HepG2 (cell line): ENCODE measurements around the gene FLAD1. TPM values are rescaled to one million over a fixed set of nuclear protein-coding genes. Genes with fewer than 3 reads are reported as not detected.

Source experiments
- CENPX ChIP-seq: sonication (generic); formaldehyde crosslinking; IDR thresholded peaks from 2 replicates; pipeline ENCODE4 v1.9.0; 2021; ENCODE audit warnings: mild to moderate bottlenecking, missing genetic modification reagents, moderate library complexity
- FOSL1 ChIP-seq: sonication (generic); formaldehyde crosslinking; IDR thresholded peaks from 2 replicates; pipeline ENCODE4 v1.9.0; 2021; ENCODE audit warnings: missing genetic modification reagents, borderline replicate concordance
- GTF3A ChIP-seq: sonication (generic); formaldehyde crosslinking; conservative IDR thresholded peaks from 2 replicates; pipeline ENCODE4 v1.4.0; 2020; ENCODE audit warnings: mild to moderate bottlenecking, missing genetic modification reagents
- LCORL ChIP-seq, 2 experiments: fragments of 450-650 bp in 1 of 2; sonication (generic) in 1 of 2; formaldehyde crosslinking in 1 of 2; IDR thresholded peaks; 2 replicates each; pipeline versions ENCODE4 v1.5.0 to v1.6.1; 2017 to 2020; ENCODE audit warnings: antibody characterized with exemption in 1 of 2, missing genetic modification reagents in 1 of 2
- MNT ChIP-seq: fragments of 450-650 bp; IDR thresholded peaks from 2 replicates; pipeline ENCODE4 v1.6.1; 2016
- SETDB1 ChIP-seq: sonication (generic); formaldehyde crosslinking; IDR thresholded peaks from 2 replicates; pipeline ENCODE4 v1.5.1; 2020; ENCODE audit warnings: missing genetic modification reagents, mild to moderate bottlenecking, borderline replicate concordance
- SMARCE1 ChIP-seq: fragments of 450-650 bp; IDR thresholded peaks from 2 replicates; pipeline ENCODE4 v1.6.1; 2017; ENCODE audit warnings: borderline replicate concordance
- U2AF2 ChIP-seq: fragments of 200-400 bp; formaldehyde crosslinking; IDR thresholded peaks from 2 replicates; pipeline ENCODE4 v1.6.1; 2017; ENCODE audit warnings: low read depth, mild to moderate bottlenecking, low read length
- XRCC5 ChIP-seq: fragments of 200-400 bp; formaldehyde crosslinking; optimal IDR thresholded peaks from 2 replicates; pipeline ENCODE3; 2017; ENCODE audit warnings: mild to moderate bottlenecking, low read length
- ZHX2 ChIP-seq, 2 experiments: sonication (generic) in 1 of 2; formaldehyde crosslinking in 1 of 2; IDR thresholded peaks; 2 replicates each; pipeline versions ENCODE4 v1.6.1 to v1.9.0; 2014 to 2022; ENCODE audit warnings: antibody characterized with exemption in 1 of 2, borderline replicate concordance in 1 of 2, inconsistent platforms in 1 of 2, low read depth in 1 of 2, missing genetic modification reagents in 1 of 2
- ZKSCAN5 ChIP-seq: sonication (generic); formaldehyde crosslinking; IDR thresholded peaks from 2 replicates; pipeline ENCODE4 v1.5.1; 2020; ENCODE audit warnings: mild to moderate bottlenecking, missing genetic modification reagents
- ZMAT5 ChIP-seq: sonication (generic); formaldehyde crosslinking; IDR thresholded peaks from 2 replicates; pipeline ENCODE4 v1.5.0; 2020; ENCODE audit warnings: mild to moderate bottlenecking, low read depth, missing genetic modification reagents, borderline replicate concordance
- ZNF430 ChIP-seq: sonication (generic); formaldehyde crosslinking; IDR thresholded peaks from 2 replicates; pipeline ENCODE4 v1.9.0; 2021; ENCODE audit warnings: mild to moderate bottlenecking, missing genetic modification reagents
- ZNF550 ChIP-seq: sonication (generic); formaldehyde crosslinking; IDR thresholded peaks from 2 replicates; pipeline ENCODE4 v1.4.0; 2020; ENCODE audit warnings: mild to moderate bottlenecking, missing genetic modification reagents, borderline replicate concordance
- ZNF557 ChIP-seq: sonication (generic); formaldehyde crosslinking; IDR thresholded peaks from 2 replicates; pipeline ENCODE4 v1.4.0; 2020; ENCODE audit warnings: missing genetic modification reagents
- ZNF672 ChIP-seq: sonication (generic); formaldehyde crosslinking; IDR thresholded peaks from 2 replicates; pipeline ENCODE4 v1.8.1; 2022; ENCODE audit warnings: missing genetic modification reagents
- ZNF691 ChIP-seq: sonication (generic); formaldehyde crosslinking; IDR thresholded peaks from 2 replicates; pipeline ENCODE4 v1.4.0; 2020; ENCODE audit warnings: missing genetic modification reagents, low read depth, mild to moderate bottlenecking, borderline replicate concordance
- polyA plus RNA-seq, 8 experiments: library from polyadenylated mRNA; depleted of rRNA in 3 of 8; stranded (reverse) in 7 of 8; unstranded in 1 of 8; fragments of >200 nt; fragmentation: Illumina TruSeq in 4 of 8; extraction: Trizol in 4 of 8; gene quantifications; 2 replicates each; pipeline versions ENCODE4 v1.2.1 to v1.2.3, GENCODE V29; 2011 to 2016; ENCODE audit warnings: low read depth in 4 of 8, missing spikeins in 1 of 8, mixed read lengths in 1 of 8; ENCODE audit not compliant: insufficient read depth in 1 of 8
- total RNA-seq, 5 experiments: library from RNA; depleted of rRNA; stranded (reverse); fragments of >200 nt; fragmentation: Illumina TruSeq; extraction: Trizol; gene quantifications; 2 replicates each; pipeline ENCODE4 v1.2.3, GENCODE V29; 2016; ENCODE audit warnings: low read depth in 1 of 5

The FLAD1 gene
- total and polyA plus RNA-seq, 2 of the 13 experiments (the other 11 are each of a cell fraction or from before 2014, with no cell fraction given) = 25.9 to 32.8 TPM

GRCh38 chr1:154944401-154945159, 38.6 kb upstream of the FLAD1 start (continued):
- TF ChIP-seq XRCC5 (peak; percentile 77), GTF3A (no peak), MNT (no peak), ZMAT5 (CRISPR knock-in tag) (no peak), ZNF672 (CRISPR knock-in tag) (no peak), SETDB1 (no peak), ZNF557 (CRISPR knock-in tag) (no peak), CENPX (CRISPR knock-in tag) (no peak), ZNF430 (peak; percentile 97), ZKSCAN5 (CRISPR knock-in tag) (no peak), U2AF2 (no peak), LCORL (IDR thresholded peaks at IDR 0.05) (no peak), LCORL (CRISPR knock-in tag; IDR thresholded peaks at IDR 0.05) (peak; percentile 98), ZHX2 (IDR thresholded peaks at IDR 0.05; ENCODE audit: low read depth) (no peak), ZHX2 (CRISPR knock-in tag; IDR thresholded peaks at IDR 0.05; ENCODE audit: borderline replicate concordance) (no peak), ZNF550 (CRISPR knock-in tag) (no peak), SMARCE1 (no peak), ZNF691 (no peak; the same call in 1 of the 2 replicates), FOSL1 (CRISPR knock-in tag) (no peak)
